GM12878 (cell line): ENCODE data around the gene MAD1L1.

Source experiments
- CEBPB ChIP-seq, 2 experiments: fragments of 150-350 bp in 1 of 2; IDR thresholded peaks; 2 replicates each; pipeline ENCODE4 v1.6.1; 2012 to 2014; ENCODE audit warnings: low read depth in 2 of 2, low read length in 2 of 2, borderline replicate concordance in 1 of 2, inconsistent platforms in 1 of 2
- CTCF ChIP-seq, 3 experiments: IDR thresholded peaks in 2 of 3; conservative IDR thresholded peaks in 1 of 3; 2 replicates each; pipeline ENCODE4 v1.5.1; 2011; ENCODE audit warnings: low read depth in 3 of 3, low read length in 3 of 3, mild to moderate bottlenecking in 3 of 3, control low read depth in 2 of 3, moderate library complexity in 2 of 3, inconsistent platforms in 1 of 3, mixed read lengths in 1 of 3; ENCODE audit not compliant: control insufficient read depth in 2 of 3, insufficient read depth in 1 of 3; ENCODE audit errors: extremely low read depth in 1 of 3
- EP300 ChIP-seq, 2 experiments: fragments of 150-350 bp in 1 of 2; IDR thresholded peaks; 2 replicates each; pipeline ENCODE4 v1.6.1; 2011 to 2012; ENCODE audit warnings: low read depth in 2 of 2, low read length in 2 of 2, borderline replicate concordance in 1 of 2, improper control_type of control experiment in 1 of 2, inconsistent platforms in 1 of 2; ENCODE audit not compliant: control insufficient read depth in 1 of 2
- EZH2 ChIP-seq: IDR thresholded peaks from 2 replicates; pipeline ENCODE4 v1.6.1; 2012; ENCODE audit warnings: low read depth, mild to moderate bottlenecking, control low read depth, inconsistent platforms, low read length, borderline replicate concordance; ENCODE audit not compliant: control insufficient read depth
- HCFC1 ChIP-seq: fragments of 150-350 bp; IDR thresholded peaks from 2 replicates; pipeline ENCODE4 v1.6.1; 2014; ENCODE audit warnings: low read length
- HDGF ChIP-seq: fragments of 450-650 bp; IDR thresholded peaks from 2 replicates; pipeline ENCODE4 v1.6.1; 2016; ENCODE audit warnings: antibody characterized with exemption
- PBX3 ChIP-seq: IDR thresholded peaks from 2 replicates; pipeline ENCODE4 v1.6.1; 2011; ENCODE audit warnings: mild to moderate bottlenecking, low read depth, low read length, moderate library complexity; ENCODE audit not compliant: insufficient replicate concordance
- POLR2A ChIP-seq: IDR thresholded peaks from 2 replicates; pipeline ENCODE4 v1.6.1; 2011; ENCODE audit warnings: low read depth, mild to moderate bottlenecking, low read length
- POLR2AphosphoS5 ChIP-seq: IDR thresholded peaks from 2 replicates; pipeline ENCODE4 v1.6.1; 2011; ENCODE audit warnings: mild to moderate bottlenecking, low read length, inconsistent platforms
- RELA ChIP-seq: fragments of 450-650 bp; IDR thresholded peaks from 2 replicates; pipeline ENCODE4 v1.8.0; 2014; ENCODE audit warnings: borderline replicate concordance; ENCODE audit not compliant: partially characterized antibody
- SP1 ChIP-seq: IDR thresholded peaks from one replicate; pipeline ENCODE4 v1.6.1; 2011; ENCODE audit warnings: low read depth, low read length
- TBL1XR1 ChIP-seq: IDR thresholded peaks from 2 replicates; pipeline ENCODE4 v1.6.1; 2012; ENCODE audit warnings: low read depth, low read length, improper control_type of control experiment
- YY1 ChIP-seq: IDR thresholded peaks from 2 replicates; pipeline ENCODE4 v1.6.1; 2011; ENCODE audit warnings: low read depth, mild to moderate bottlenecking, low read length

DNA sequence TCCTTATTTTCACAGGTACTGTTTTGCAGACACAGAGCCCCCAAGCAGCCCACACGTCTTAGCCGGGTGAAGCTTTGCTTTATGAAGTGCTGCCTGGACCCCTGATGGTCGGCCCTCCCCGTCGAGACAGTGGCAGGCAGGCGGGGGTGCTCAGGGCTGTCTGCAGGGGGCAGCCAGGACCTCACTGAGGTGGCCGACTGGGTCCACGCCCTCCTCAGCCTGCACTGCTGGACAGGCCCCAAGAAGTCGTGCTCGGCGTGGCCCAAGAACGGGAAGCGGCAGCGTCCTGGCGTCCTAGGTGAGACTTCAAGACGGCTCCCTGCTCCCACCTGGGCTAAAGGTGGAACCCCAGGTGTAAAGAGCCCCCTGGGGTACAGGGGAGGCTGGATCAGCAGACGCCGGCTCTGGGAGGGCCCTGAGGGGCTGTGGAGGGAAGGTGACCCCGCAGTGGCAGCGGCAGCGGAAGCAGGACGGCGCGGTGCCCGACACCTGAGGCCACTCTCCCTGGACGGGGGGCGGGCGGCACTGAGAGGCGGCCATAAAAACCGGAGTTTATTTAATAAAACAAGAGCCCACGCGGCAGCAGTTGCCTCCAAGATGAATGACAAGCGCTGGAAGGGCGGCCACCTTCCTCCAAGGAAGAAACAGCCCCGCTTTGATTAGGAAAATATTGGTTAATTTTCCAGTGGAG is 383.2 kb downstream of the MAD1L1 start:
- no peak for TF ChIP-seq CTCF (IDR thresholded peaks at IDR 0.05 in 2 of 3, conservative IDR thresholded peaks at IDR 0.05 in 1 of 3; ENCODE audit: control insufficient read depth in 2 of 3, extremely low read depth in 1 of 3, insufficient read depth in 1 of 3, low read depth in 3 of 3, low read length in 3 of 3)
- TF ChIP-seq EP300 (IDR thresholded peaks at IDR 0.05; ENCODE audit: borderline replicate concordance in 1 of 2, control insufficient read depth in 1 of 2, low read depth in 2 of 2, low read length in 2 of 2), result no peak
- TF ChIP-seq POLR2A, result no peak
- no peak for TF ChIP-seq EZH2
- TF ChIP-seq YY1, result no peak
- no peak for TF ChIP-seq POLR2AphosphoS5
- TF ChIP-seq RELA, result no peak
- no peak for TF ChIP-seq PBX3
- TF ChIP-seq HCFC1, result no peak
- no peak for TF ChIP-seq SP1
- no peak for TF ChIP-seq TBL1XR1
- TF ChIP-seq HDGF, result no peak
- TF ChIP-seq CEBPB (IDR thresholded peaks at IDR 0.05; ENCODE audit: borderline replicate concordance in 1 of 2, low read depth in 2 of 2, low read length in 2 of 2), result no peak
